HepG2 (cell line): Measurements from ENCODE around the gene EDC3. TPM values are rescaled to one million over a fixed set of nuclear protein-coding genes. Genes with fewer than 3 reads are reported as not detected.

Source experiments
- ARNTL ChIP-seq: sonication (generic); formaldehyde crosslinking; IDR thresholded peaks from 2 replicates; pipeline ENCODE4 v1.4.0; 2020; ENCODE audit warnings: mild to moderate bottlenecking, missing genetic modification reagents
- CEBPB ChIP-seq: IDR thresholded peaks from 2 replicates; pipeline ENCODE4 v1.6.1; 2011; ENCODE audit warnings: low read depth, low read length, improper control_type of control experiment, borderline replicate concordance
- JARID2 ChIP-seq: sonication (generic); formaldehyde crosslinking; IDR thresholded peaks from 2 replicates; pipeline ENCODE4 v1.8.1; 2023; ENCODE audit warnings: missing genetic modification reagents, inconsistent platforms; ENCODE audit not compliant: insufficient replicate concordance
- KAT8 ChIP-seq: IDR thresholded peaks from 2 replicates; pipeline ENCODE4 v1.6.1; 2016; ENCODE audit warnings: missing genetic modification reagents, missing compliant biosample characterization
- KDM1A ChIP-seq: IDR thresholded peaks from 2 replicates; pipeline ENCODE4 v1.6.1; 2016; ENCODE audit warnings: missing compliant biosample characterization
- SALL1 ChIP-seq: sonication (generic); formaldehyde crosslinking; IDR thresholded peaks from 2 replicates; pipeline ENCODE4 v1.8.0; 2022; ENCODE audit warnings: mild to moderate bottlenecking, missing genetic modification reagents
- TRIM24 ChIP-seq: sonication (generic); formaldehyde crosslinking; IDR thresholded peaks from 2 replicates; pipeline ENCODE4 v1.8.0; 2022; ENCODE audit warnings: mild to moderate bottlenecking, missing genetic modification reagents
- ZIK1 ChIP-seq: sonication (generic); formaldehyde crosslinking; IDR thresholded peaks from 2 replicates; pipeline ENCODE4 v1.5.0; 2020; ENCODE audit warnings: mild to moderate bottlenecking, low read depth, missing genetic modification reagents, borderline replicate concordance
- ZMAT3 ChIP-seq: sonication (generic); formaldehyde crosslinking; conservative IDR thresholded peaks from 2 replicates; pipeline ENCODE4 v1.7.0; 2021; ENCODE audit warnings: missing genetic modification reagents
- ZNF326 ChIP-seq: sonication (generic); formaldehyde crosslinking; IDR thresholded peaks from 2 replicates; pipeline ENCODE4 v1.4.0; 2020; ENCODE audit warnings: missing genetic modification reagents, borderline replicate concordance
- ZNF652 ChIP-seq: IDR thresholded peaks from 2 replicates; pipeline ENCODE4 v1.6.1; 2016; ENCODE audit warnings: low read depth, borderline replicate concordance
- polyA plus RNA-seq, 8 experiments: library from polyadenylated mRNA; depleted of rRNA in 3 of 8; stranded (reverse) in 7 of 8; unstranded in 1 of 8; fragments of >200 nt; fragmentation: Illumina TruSeq in 4 of 8; extraction: Trizol in 4 of 8; gene quantifications; 2 replicates each; pipeline versions ENCODE4 v1.2.1 to v1.2.3, GENCODE V29; 2011 to 2016; ENCODE audit warnings: low read depth in 4 of 8, missing spikeins in 1 of 8, mixed read lengths in 1 of 8; ENCODE audit not compliant: insufficient read depth in 1 of 8
- total RNA-seq, 5 experiments: library from RNA; depleted of rRNA; stranded (reverse); fragments of >200 nt; fragmentation: Illumina TruSeq; extraction: Trizol; gene quantifications; 2 replicates each; pipeline ENCODE4 v1.2.3, GENCODE V29; 2016; ENCODE audit warnings: low read depth in 1 of 5
- TF ChIP-seq, protein P1 (sequence below): sonication (generic); formaldehyde crosslinking; IDR thresholded peaks from 2 replicates; pipeline ENCODE4 v1.5.1; 2020; ENCODE audit warnings: missing genetic modification reagents, mild to moderate bottlenecking, borderline replicate concordance
- TF ChIP-seq, protein P2 (sequence below): IDR thresholded peaks from 2 replicates; pipeline ENCODE4 v1.6.1; 2018; ENCODE audit warnings: missing genetic modification reagents, mild to moderate bottlenecking, missing compliant biosample characterization
- TF ChIP-seq, protein P3 (sequence below): sonication (generic); formaldehyde crosslinking; IDR thresholded peaks from 2 replicates; pipeline ENCODE4 v1.4.0; 2020; ENCODE audit warnings: mild to moderate bottlenecking, missing genetic modification reagents
- TF ChIP-seq, protein P4 (sequence below), 2 experiments: sonication (generic) in 1 of 2; formaldehyde crosslinking in 1 of 2; IDR thresholded peaks; 2 replicates each; pipeline versions ENCODE4 v1.4.0 to v1.6.1; 2016 to 2020; ENCODE audit warnings: borderline replicate concordance in 1 of 2, low read depth in 1 of 2, mild to moderate bottlenecking in 1 of 2, missing genetic modification reagents in 1 of 2
- TF ChIP-seq, protein P5 (sequence below): IDR thresholded peaks from 2 replicates; pipeline ENCODE4 v1.4.0; 2020; ENCODE audit warnings: mild to moderate bottlenecking, missing genetic modification reagents

The EDC3 gene
- total and polyA plus RNA-seq, 2 of the 13 experiments (the other 11 are each of a cell fraction or from before 2014, with no cell fraction given): 17.4 to 32.0 TPM

DNA sequence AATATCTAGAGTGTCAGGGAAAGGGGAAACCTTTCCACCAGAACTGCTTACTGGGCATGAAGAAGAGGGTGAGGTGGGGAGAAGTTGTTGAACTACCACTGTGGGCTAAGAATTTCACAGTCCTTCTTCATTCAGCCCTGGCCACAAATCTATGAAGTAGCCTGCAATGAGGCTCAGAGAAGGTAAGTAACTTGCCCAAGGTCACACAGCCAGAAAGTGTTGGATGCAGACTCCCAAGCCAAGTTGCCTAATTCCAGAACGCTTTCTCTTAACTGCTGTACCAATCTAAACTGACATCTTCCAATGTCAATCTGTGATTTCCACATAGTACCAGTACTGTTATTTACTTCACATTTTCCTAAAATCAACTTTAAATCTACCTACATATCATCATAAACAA is 27.4 kb upstream of the EDC3 start (continued):
- no peak for TF ChIP-seq JARID2
- TF ChIP-seq, protein P1, sequence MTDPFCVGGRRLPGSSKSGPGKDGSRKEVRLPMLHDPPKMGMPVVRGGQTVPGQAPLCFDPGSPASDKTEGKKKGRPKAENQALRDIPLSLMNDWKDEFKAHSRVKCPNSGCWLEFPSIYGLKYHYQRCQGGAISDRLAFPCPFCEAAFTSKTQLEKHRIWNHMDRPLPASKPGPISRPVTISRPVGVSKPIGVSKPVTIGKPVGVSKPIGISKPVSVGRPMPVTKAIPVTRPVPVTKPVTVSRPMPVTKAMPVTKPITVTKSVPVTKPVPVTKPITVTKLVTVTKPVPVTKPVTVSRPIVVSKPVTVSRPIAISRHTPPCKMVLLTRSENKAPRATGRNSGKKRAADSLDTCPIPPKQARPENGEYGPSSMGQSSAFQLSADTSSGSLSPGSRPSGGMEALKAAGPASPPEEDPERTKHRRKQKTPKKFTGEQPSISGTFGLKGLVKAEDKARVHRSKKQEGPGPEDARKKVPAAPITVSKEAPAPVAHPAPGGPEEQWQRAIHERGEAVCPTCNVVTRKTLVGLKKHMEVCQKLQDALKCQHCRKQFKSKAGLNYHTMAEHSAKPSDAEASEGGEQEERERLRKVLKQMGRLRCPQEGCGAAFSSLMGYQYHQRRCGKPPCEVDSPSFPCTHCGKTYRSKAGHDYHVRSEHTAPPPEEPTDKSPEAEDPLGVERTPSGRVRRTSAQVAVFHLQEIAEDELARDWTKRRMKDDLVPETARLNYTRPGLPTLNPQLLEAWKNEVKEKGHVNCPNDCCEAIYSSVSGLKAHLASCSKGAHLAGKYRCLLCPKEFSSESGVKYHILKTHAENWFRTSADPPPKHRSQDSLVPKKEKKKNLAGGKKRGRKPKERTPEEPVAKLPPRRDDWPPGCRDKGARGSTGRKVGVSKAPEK: no peak
- no peak for TF ChIP-seq ZIK1
- TF ChIP-seq, protein P2, sequence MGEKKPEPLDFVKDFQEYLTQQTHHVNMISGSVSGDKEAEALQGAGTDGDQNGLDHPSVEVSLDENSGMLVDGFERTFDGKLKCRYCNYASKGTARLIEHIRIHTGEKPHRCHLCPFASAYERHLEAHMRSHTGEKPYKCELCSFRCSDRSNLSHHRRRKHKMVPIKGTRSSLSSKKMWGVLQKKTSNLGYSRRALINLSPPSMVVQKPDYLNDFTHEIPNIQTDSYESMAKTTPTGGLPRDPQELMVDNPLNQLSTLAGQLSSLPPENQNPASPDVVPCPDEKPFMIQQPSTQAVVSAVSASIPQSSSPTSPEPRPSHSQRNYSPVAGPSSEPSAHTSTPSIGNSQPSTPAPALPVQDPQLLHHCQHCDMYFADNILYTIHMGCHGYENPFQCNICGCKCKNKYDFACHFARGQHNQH: no peak
- TF ChIP-seq, protein P3, sequence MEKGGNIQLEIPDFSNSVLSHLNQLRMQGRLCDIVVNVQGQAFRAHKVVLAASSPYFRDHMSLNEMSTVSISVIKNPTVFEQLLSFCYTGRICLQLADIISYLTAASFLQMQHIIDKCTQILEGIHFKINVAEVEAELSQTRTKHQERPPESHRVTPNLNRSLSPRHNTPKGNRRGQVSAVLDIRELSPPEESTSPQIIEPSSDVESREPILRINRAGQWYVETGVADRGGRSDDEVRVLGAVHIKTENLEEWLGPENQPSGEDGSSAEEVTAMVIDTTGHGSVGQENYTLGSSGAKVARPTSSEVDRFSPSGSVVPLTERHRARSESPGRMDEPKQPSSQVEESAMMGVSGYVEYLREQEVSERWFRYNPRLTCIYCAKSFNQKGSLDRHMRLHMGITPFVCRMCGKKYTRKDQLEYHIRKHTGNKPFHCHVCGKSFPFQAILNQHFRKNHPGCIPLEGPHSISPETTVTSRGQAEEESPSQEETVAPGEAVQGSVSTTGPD (CRISPR knock-in tag): no peak
- no peak for TF ChIP-seq SALL1 (CRISPR knock-in tag)
- TF ChIP-seq KDM1A: peak; percentile 64; the same call in 1 of the 2 replicates
- TF ChIP-seq ARNTL (CRISPR knock-in tag): no peak
- no peak for TF ChIP-seq KAT8 (CRISPR knock-in tag)
- no peak for TF ChIP-seq TRIM24 (CRISPR knock-in tag)
- TF ChIP-seq, protein P4, sequence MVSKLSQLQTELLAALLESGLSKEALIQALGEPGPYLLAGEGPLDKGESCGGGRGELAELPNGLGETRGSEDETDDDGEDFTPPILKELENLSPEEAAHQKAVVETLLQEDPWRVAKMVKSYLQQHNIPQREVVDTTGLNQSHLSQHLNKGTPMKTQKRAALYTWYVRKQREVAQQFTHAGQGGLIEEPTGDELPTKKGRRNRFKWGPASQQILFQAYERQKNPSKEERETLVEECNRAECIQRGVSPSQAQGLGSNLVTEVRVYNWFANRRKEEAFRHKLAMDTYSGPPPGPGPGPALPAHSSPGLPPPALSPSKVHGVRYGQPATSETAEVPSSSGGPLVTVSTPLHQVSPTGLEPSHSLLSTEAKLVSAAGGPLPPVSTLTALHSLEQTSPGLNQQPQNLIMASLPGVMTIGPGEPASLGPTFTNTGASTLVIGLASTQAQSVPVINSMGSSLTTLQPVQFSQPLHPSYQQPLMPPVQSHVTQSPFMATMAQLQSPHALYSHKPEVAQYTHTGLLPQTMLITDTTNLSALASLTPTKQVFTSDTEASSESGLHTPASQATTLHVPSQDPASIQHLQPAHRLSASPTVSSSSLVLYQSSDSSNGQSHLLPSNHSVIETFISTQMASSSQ (IDR thresholded peaks at IDR 0.05; ENCODE audit: low read depth): 0 out of 2 replicates have a peak, but pooled peaks have one; percentile 1
- TF ChIP-seq, protein P4 (CRISPR knock-in tag; IDR thresholded peaks at IDR 0.05; ENCODE audit: borderline replicate concordance): no peak
- no peak for TF ChIP-seq ZNF652 (CRISPR knock-in tag)
- TF ChIP-seq, protein P5, sequence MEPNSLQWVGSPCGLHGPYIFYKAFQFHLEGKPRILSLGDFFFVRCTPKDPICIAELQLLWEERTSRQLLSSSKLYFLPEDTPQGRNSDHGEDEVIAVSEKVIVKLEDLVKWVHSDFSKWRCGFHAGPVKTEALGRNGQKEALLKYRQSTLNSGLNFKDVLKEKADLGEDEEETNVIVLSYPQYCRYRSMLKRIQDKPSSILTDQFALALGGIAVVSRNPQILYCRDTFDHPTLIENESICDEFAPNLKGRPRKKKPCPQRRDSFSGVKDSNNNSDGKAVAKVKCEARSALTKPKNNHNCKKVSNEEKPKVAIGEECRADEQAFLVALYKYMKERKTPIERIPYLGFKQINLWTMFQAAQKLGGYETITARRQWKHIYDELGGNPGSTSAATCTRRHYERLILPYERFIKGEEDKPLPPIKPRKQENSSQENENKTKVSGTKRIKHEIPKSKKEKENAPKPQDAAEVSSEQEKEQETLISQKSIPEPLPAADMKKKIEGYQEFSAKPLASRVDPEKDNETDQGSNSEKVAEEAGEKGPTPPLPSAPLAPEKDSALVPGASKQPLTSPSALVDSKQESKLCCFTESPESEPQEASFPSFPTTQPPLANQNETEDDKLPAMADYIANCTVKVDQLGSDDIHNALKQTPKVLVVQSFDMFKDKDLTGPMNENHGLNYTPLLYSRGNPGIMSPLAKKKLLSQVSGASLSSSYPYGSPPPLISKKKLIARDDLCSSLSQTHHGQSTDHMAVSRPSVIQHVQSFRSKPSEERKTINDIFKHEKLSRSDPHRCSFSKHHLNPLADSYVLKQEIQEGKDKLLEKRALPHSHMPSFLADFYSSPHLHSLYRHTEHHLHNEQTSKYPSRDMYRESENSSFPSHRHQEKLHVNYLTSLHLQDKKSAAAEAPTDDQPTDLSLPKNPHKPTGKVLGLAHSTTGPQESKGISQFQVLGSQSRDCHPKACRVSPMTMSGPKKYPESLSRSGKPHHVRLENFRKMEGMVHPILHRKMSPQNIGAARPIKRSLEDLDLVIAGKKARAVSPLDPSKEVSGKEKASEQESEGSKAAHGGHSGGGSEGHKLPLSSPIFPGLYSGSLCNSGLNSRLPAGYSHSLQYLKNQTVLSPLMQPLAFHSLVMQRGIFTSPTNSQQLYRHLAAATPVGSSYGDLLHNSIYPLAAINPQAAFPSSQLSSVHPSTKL (CRISPR knock-in tag): no peak
- TF ChIP-seq CEBPB: no peak
- no peak for TF ChIP-seq ZMAT3 (CRISPR knock-in tag)
- TF ChIP-seq ZNF326 (CRISPR knock-in tag): no peak
